ENCODE measurements around the gene STIP1. TPM values are rescaled to one million over a fixed set of nuclear protein-coding genes. Genes with fewer than 3 reads are reported as not detected.

The STIP1 gene
- total and polyA plus RNA-seq, 2 of the 8 experiments (the other 6 are each of a cell fraction or from before 2014, with no cell fraction given), result 140 to 329 TPM

GRCh38 chr11:64220271-64220670 lies 34.3 kb downstream of the STIP1 start (continued):
- TF ChIP-seq EP300 (IDR thresholded peaks at IDR 0.05; ENCODE audit: borderline replicate concordance in 1 of 2, low read depth in 2 of 2, low read length in 2 of 2), result no peak
- TF ChIP-seq ZNF274 (IDR thresholded peaks at IDR 0.05; ENCODE audit: borderline replicate concordance, extremely low read depth, low read length), result no peak
- no peak for TF ChIP-seq EZH2 (IDR thresholded peaks at IDR 0.05; ENCODE audit: low read depth, low read length, severe bottlenecking)
- TF ChIP-seq SP4 (IDR thresholded peaks at IDR 0.05; ENCODE audit: low read length), result no peak

Measured in H1 (cell line).